SK-N-SH (cell line): Measurements from ENCODE around the gene PRELID3B. TPM values are rescaled to one million over a fixed set of nuclear protein-coding genes. Genes with fewer than 3 reads are reported as not detected.

Source experiments
- CTCF ChIA-PET: fragments of 300-600, 350-600 bp; formaldehyde crosslinking; extraction: SDS; loops from one replicate; lab custom pipeline; 2021; lab: Yijun Ruan, JAX
- POLR2A ChIA-PET: fragments of 350-600 bp; sonication (Branson Sonifier 250); formaldehyde crosslinking; extraction: SDS; loops from one replicate; lab custom pipeline; 2020; ENCODE audit warnings: antibody characterized with exemption, inconsistent platforms; lab: Yijun Ruan, JAX
- DNase-seq: peaks from one replicate; pipeline ENCODE4 v3.0.0; 2012
- H2AFZ ChIP-seq: fragments of 200-600 bp; sonication (generic); 2 replicates; pipeline ENCODE4 v1.8.1; 2016; ENCODE audit warnings: antibody characterized with exemption, mild to moderate bottlenecking, low read depth
- H3F3A ChIP-seq: fragments of 200-600 bp; sonication (generic); replicated peaks from 2 replicates; pipeline ENCODE3; 2016; ENCODE audit warnings: antibody characterized with exemption, mild to moderate bottlenecking; ENCODE audit not compliant: insufficient read depth
- H3K27ac ChIP-seq, 2 experiments: fragments of 200-500 bp in 1 of 2; fragments of 200-600 bp in 1 of 2; sonication (Bioruptor generic) in 1 of 2; sonication (generic), shearing (Covaris generic) in 1 of 2; 2 replicates each; pipeline versions ENCODE4 v1.5.1 to v1.6.1; 2014 to 2016; ENCODE audit warnings: low read depth in 2 of 2, inconsistent platforms in 1 of 2, low read length in 1 of 2, mild to moderate bottlenecking in 1 of 2, mixed read lengths in 1 of 2
- H3K27me3 ChIP-seq: fragments of 200-600 bp; sonication (generic), shearing (Covaris generic); 2 replicates; pipeline ENCODE4 v1.6.1; 2016; ENCODE audit warnings: mixed run types; ENCODE audit not compliant: insufficient read depth
- H3K36me3 ChIP-seq, 2 experiments: fragments of 200-500 bp in 1 of 2; fragments of 200-600 bp in 1 of 2; sonication (Bioruptor generic) in 1 of 2; sonication (generic) in 1 of 2; replicated peaks in 1 of 2; 2 replicates each; pipeline versions ENCODE3 to v1.5.1; 2014 to 2016; ENCODE audit warnings: low read length in 1 of 2, mild to moderate bottlenecking in 1 of 2; ENCODE audit not compliant: insufficient read depth in 2 of 2, control insufficient read depth in 1 of 2
- H3K4me1 ChIP-seq, 2 experiments: fragments of 200-500 bp in 1 of 2; fragments of 200-600 bp in 1 of 2; sonication (Bioruptor generic) in 1 of 2; sonication (generic), shearing (Covaris generic) in 1 of 2; 2 replicates each; pipeline versions ENCODE4 v1.5.1 to v1.6.1; 2014 to 2016; ENCODE audit warnings: low read depth in 1 of 2, low read length in 1 of 2, mixed run types in 1 of 2; ENCODE audit not compliant: insufficient read depth in 2 of 2, control insufficient read depth in 1 of 2
- H3K4me2 ChIP-seq: fragments of 200-600 bp; sonication (generic), shearing (Covaris generic); 2 replicates; pipeline ENCODE4 v1.6.1; 2017; ENCODE audit warnings: mixed run types
- H3K4me3 ChIP-seq, 2 experiments: fragments of 200-500 bp in 1 of 2; fragments of 200-600 bp in 1 of 2; sonication (Bioruptor generic) in 1 of 2; sonication (generic), shearing (Covaris generic) in 1 of 2; 2 replicates each; pipeline versions ENCODE4 v1.5.1 to v1.8.1; 2014 to 2016; ENCODE audit warnings: low read depth in 2 of 2, inconsistent platforms in 1 of 2, low read length in 1 of 2, mild to moderate bottlenecking in 1 of 2, mixed read lengths in 1 of 2, moderate library complexity in 1 of 2
- H3K79me2 ChIP-seq: fragments of 200-600 bp; sonication (generic); 2 replicates; pipeline ENCODE4 v1.8.1; 2017; ENCODE audit warnings: mild to moderate bottlenecking; ENCODE audit not compliant: insufficient read depth
- H3K9ac ChIP-seq: fragments of 200-600 bp; sonication (generic); 2 replicates; pipeline ENCODE4 v1.6.1; 2017; ENCODE audit warnings: mixed run types
- H3K9me2 ChIP-seq: fragments of 200-600 bp; sonication (generic); 2 replicates; pipeline ENCODE4 v1.6.1; 2017; ENCODE audit warnings: mixed run types
- H3K9me3 ChIP-seq: fragments of 200-600 bp; sonication (generic); 2 replicates; pipeline ENCODE4 v1.6.1; 2017; ENCODE audit warnings: mixed run types, mild to moderate bottlenecking, moderate library complexity
- H4K20me1 ChIP-seq: fragments of 200-600 bp; sonication (generic); 2 replicates; pipeline ENCODE4 v1.6.1; 2017; ENCODE audit warnings: mild to moderate bottlenecking, mixed run types; ENCODE audit not compliant: insufficient read depth
- ELF1 ChIP-seq: IDR thresholded peaks from 2 replicates; pipeline ENCODE4 v1.4.0; 2012
- FOXJ3 ChIP-seq: sonication (generic); formaldehyde crosslinking; IDR thresholded peaks from 2 replicates; pipeline ENCODE4 v1.5.1; 2020; ENCODE audit warnings: mild to moderate bottlenecking, missing genetic modification reagents
- MEF2A ChIP-seq: IDR thresholded peaks from 2 replicates; pipeline ENCODE4 v1.4.0; 2012; ENCODE audit warnings: low read depth, borderline replicate concordance
- MXI1 ChIP-seq: IDR thresholded peaks from 2 replicates; pipeline ENCODE4 v1.6.1; 2012; ENCODE audit warnings: mild to moderate bottlenecking, low read depth, low read length, improper control_type of control experiment
- NFIC ChIP-seq: IDR thresholded peaks from 2 replicates; pipeline ENCODE4 v1.4.0; 2012; ENCODE audit warnings: borderline replicate concordance
- POLR2AphosphoS5 ChIP-seq: IDR thresholded peaks from 2 replicates; pipeline ENCODE4 v1.6.1; 2012; ENCODE audit warnings: low read depth, low read length
- RXRA ChIP-seq: IDR thresholded peaks from 2 replicates; pipeline ENCODE4 v1.4.0; 2012; ENCODE audit warnings: low read depth, mild to moderate bottlenecking, borderline replicate concordance
- SIN3A ChIP-seq: IDR thresholded peaks from 2 replicates; pipeline ENCODE4 v1.6.1; 2012; ENCODE audit warnings: low read depth, mild to moderate bottlenecking, low read length, moderate library complexity, borderline replicate concordance
- SMC3 ChIP-seq: IDR thresholded peaks from 2 replicates; pipeline ENCODE4 v1.6.1; 2012; ENCODE audit warnings: low read depth, low read length, improper control_type of control experiment
- TEAD4 ChIP-seq: IDR thresholded peaks from 2 replicates; pipeline ENCODE4 v1.4.0; 2012; ENCODE audit warnings: mild to moderate bottlenecking, borderline replicate concordance; ENCODE audit not compliant: insufficient read depth
- YY1 ChIP-seq: IDR thresholded peaks from 2 replicates; pipeline ENCODE4 v1.4.0; 2012; ENCODE audit warnings: low read depth, mild to moderate bottlenecking
- WGBS: methylation state at CpG from one replicate; pipeline ENCODE4 v1.1.6; 2017; ENCODE audit warnings: low lambda C conversion rate; 5-methylcytosine and 5-hydroxymethylcytosine counted together
- polyA plus RNA-seq, 3 experiments: library from polyadenylated mRNA; depleted of rRNA; stranded (reverse); fragments of >200 nt; gene quantifications; 2 replicates each; pipeline ENCODE4 v1.2.3, GENCODE V29; 2012
- TF ChIP-seq, protein P1 (sequence below): IDR thresholded peaks from 2 replicates; pipeline ENCODE4 v1.4.0; 2012; ENCODE audit warnings: low read depth
- TF ChIP-seq, protein P2 (sequence below): fragments of 150-350 bp; IDR thresholded peaks from 2 replicates; pipeline ENCODE4 v1.6.1; 2017; ENCODE audit warnings: antibody characterized with exemption, low read length, low read depth, borderline replicate concordance
- TF ChIP-seq, protein P3 (sequence below): IDR thresholded peaks from 2 replicates; pipeline ENCODE4 v1.4.0; 2012; ENCODE audit warnings: low read depth, borderline replicate concordance
- TF ChIP-seq, protein P4 (sequence below): fragments of 150-350 bp; IDR thresholded peaks from 2 replicates; pipeline ENCODE4 v1.6.1; 2016; ENCODE audit warnings: mild to moderate bottlenecking, low read depth, low read length

PRELID3B gene
- polyA plus RNA-seq, 1 of the 3 experiments (the other 2 are of a cell fraction), result 20.9 TPM

DNA sequence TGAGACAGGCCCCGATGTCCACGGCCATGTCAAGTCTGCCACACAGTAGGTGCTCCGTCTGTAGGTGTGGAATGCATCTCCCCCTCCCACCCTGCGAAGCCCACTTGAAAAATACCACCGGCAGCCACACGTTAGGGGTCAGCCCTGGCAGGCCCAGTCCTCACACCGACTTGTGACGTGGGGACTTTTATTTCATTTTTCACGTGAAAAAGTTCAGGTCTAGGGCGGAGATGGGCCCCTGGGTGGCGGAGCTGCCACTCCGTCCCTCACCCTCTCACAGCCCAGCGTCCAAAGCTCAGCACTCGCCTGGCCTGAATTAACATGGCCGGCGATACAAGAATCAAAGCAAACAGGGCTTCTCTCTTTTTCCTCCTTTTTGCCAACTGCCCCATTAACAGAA is 27.2 kb downstream of the PRELID3B start:
- H3K36me3 ChIP-seq, result no peaks in the 10 kb centered on the region
- no peaks in the 10 kb centered on the region for H3K27me3 ChIP-seq
- H3K9me2 ChIP-seq, result no peaks in the 10 kb centered on the region
- no peak overlapping the region for H2AFZ ChIP-seq
- no peaks in the 10 kb centered on the region for H4K20me1 ChIP-seq
- H3K27ac ChIP-seq, result peak overlapping the region in 1 of 2 experiments; percentile 64; a peak in 1 of 4 replicates
- ChIA-PET CTCF (interaction anchor here (1.2 to 1.9 kb wide), 3 partner anchors 14 to 805 kb away, joined by 3 to 9 read pairs (median 4); no protein-coding TSS in a partner anchor), POLR2A (interaction anchor here (0.9 to 1.7 kb wide), 2 partner anchors 14 to 35 kb away, joined by 3 to 5 read pairs; no protein-coding TSS in a partner anchor)
- peaks cover 24 to 47% of the 10 kb centered on the region in 2 experiments; a peak in 3 of 4 replicates for H3K4me1 ChIP-seq
- H3F3A ChIP-seq, result peaks cover 12% of the 10 kb centered on the region
- H3K79me2 ChIP-seq, result peaks cover 9% of the 10 kb centered on the region; the same call in 1 of the 2 replicates
- no peak overlapping the region for H3K9ac ChIP-seq
- no peaks in the 10 kb centered on the region for H3K9me3 ChIP-seq
- no peak overlapping the region for H3K4me3 ChIP-seq
- no peak for DNase-seq
- WGBS, result 98% methylated on average over 16 of the region's 16 CpGs
- H3K4me2 ChIP-seq, result no peak overlapping the region
- TF ChIP-seq MEF2A (no peak), MXI1 (no peak), POLR2AphosphoS5 (no peak), SMC3 (no peak), FOXJ3 (CRISPR knock-in tag) (no peak), YY1 (no peak), RXRA (no peak), TEAD4 (no peak), SIN3A (no peak), ELF1 (no peak), NFIC (no peak)
- TF ChIP-seq, protein P1, sequence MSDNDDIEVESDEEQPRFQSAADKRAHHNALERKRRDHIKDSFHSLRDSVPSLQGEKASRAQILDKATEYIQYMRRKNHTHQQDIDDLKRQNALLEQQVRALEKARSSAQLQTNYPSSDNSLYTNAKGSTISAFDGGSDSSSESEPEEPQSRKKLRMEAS, result no peak
- TF ChIP-seq, protein P2, sequence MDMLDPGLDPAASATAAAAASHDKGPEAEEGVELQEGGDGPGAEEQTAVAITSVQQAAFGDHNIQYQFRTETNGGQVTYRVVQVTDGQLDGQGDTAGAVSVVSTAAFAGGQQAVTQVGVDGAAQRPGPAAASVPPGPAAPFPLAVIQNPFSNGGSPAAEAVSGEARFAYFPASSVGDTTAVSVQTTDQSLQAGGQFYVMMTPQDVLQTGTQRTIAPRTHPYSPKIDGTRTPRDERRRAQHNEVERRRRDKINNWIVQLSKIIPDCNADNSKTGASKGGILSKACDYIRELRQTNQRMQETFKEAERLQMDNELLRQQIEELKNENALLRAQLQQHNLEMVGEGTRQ, result no peak
- TF ChIP-seq, protein P3, sequence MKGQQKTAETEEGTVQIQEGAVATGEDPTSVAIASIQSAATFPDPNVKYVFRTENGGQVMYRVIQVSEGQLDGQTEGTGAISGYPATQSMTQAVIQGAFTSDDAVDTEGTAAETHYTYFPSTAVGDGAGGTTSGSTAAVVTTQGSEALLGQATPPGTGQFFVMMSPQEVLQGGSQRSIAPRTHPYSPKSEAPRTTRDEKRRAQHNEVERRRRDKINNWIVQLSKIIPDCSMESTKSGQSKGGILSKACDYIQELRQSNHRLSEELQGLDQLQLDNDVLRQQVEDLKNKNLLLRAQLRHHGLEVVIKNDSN, result no peak
- TF ChIP-seq, protein P4, sequence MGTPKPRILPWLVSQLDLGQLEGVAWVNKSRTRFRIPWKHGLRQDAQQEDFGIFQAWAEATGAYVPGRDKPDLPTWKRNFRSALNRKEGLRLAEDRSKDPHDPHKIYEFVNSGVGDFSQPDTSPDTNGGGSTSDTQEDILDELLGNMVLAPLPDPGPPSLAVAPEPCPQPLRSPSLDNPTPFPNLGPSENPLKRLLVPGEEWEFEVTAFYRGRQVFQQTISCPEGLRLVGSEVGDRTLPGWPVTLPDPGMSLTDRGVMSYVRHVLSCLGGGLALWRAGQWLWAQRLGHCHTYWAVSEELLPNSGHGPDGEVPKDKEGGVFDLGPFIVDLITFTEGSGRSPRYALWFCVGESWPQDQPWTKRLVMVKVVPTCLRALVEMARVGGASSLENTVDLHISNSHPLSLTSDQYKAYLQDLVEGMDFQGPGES, result no peak
